HTR-8/SVneo (cell line): ENCODE results near the gene CD248.

Experiments used
- DNase-seq: peaks from one replicate; pipeline ENCODE4 v3.0.0; 2011; ENCODE audit warnings: low spot score, mixed read lengths; ENCODE audit not compliant: insufficient read length
- FAIRE-seq: peaks from 2 replicates; lab custom pipeline; 2011; peaks lifted over from hg19 to GRCh38; lab: Jason Lieb, UNC

The CD248 gene

DNA sequence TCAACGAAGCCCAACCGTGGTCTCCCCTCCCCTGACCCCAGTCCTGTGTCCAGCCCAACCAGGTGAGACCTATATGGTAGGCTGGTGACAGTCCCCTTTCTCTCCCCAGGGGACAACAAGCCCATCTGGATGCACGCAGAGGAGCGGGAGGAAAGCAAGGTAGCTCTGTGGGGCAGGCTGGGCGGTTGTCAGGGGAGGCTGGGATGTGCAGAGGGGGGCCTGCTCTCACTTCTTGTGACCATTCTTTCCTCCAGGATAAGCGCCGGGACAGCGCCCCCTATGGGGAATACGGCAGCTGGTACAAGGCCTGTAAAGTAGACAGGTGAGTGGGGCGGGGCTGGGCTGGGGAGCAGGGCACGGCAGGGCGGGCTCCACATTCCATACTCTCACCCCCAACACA is 51.9 kb downstream of the CD248 start:
- peak; percentile 89 for FAIRE-seq
- DNase-seq: no peak
